BLaER1 (cell line): ENCODE data around the gene HCST.

Experiments used
- H3K27ac ChIP-seq: shearing (Covaris generic); formaldehyde crosslinking; 2 replicates; pipeline ENCODE4 v1.8.1; 2022
- H3K27me3 ChIP-seq: shearing (Covaris generic); formaldehyde crosslinking; 2 replicates; pipeline ENCODE4 v1.8.1; 2022
- H3K36me3 ChIP-seq: shearing (Covaris generic); formaldehyde crosslinking; 2 replicates; pipeline ENCODE4 v1.8.1; 2022
- H3K4me1 ChIP-seq: shearing (Covaris generic); formaldehyde crosslinking; 2 replicates; pipeline ENCODE4 v1.8.1; 2022
- H3K4me2 ChIP-seq: shearing (Covaris generic); formaldehyde crosslinking; 2 replicates; pipeline ENCODE4 v1.8.1; 2022
- H3K4me3 ChIP-seq: shearing (Covaris generic); formaldehyde crosslinking; 2 replicates; pipeline ENCODE4 v1.8.1; 2022
- H3K9ac ChIP-seq: shearing (Covaris generic); formaldehyde crosslinking; 2 replicates; pipeline ENCODE4 v1.8.1; 2022
- H3K9me3 ChIP-seq: shearing (Covaris generic); formaldehyde crosslinking; 2 replicates; pipeline ENCODE4 v1.8.1; 2022
- H4K20me1 ChIP-seq: shearing (Covaris generic); formaldehyde crosslinking; 2 replicates; pipeline ENCODE4 v1.8.1; 2022
- Cebpa-rat ChIP-seq: shearing (Covaris generic); IDR thresholded peaks from 2 replicates; pipeline ENCODE4 v1.8.1; 2022

Gene HCST, protein sequence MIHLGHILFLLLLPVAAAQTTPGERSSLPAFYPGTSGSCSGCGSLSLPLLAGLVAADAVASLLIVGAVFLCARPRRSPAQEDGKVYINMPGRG

DNA sequence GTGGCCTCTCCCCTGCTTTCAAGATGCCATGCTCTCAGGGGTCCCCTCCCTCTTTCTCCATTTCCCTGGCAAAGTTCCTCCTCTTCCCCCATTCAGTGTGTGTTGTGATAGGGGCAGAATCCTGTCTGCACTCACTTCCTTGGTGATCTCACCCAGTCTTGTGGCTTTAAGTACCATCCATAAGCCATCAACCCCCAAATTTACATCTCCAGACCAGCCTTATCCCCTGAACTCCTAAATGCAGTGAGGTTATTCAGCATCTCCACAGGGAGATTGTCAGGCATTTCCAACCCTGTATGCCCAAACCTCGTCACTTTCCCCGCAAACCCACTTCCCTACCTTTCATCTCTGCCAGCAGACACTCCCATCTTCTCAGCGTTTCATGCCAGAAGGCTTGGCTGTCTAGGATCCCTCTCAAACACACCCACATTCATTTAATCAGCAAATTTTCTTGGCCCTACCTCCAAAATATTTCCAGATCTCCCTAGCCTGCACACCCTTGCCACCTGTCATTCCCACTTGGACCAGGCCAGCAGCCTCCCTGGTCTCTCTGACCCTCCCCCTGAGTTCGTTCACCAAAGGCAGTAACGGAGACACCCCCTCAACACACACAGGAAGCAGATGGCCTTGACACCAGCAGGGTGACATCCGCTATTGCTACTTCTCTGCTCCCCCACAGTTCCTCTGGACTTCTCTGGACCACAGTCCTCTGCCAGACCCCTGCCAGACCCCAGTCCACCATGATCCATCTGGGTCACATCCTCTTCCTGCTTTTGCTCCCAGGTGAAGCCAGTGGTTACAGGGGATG is at the start of gene HCST:
HCST (plus strand) TSS at position 676 of the 808 bp plus-strand sequence; CDS start at position 741, 65 bp downstream.
- TF ChIP-seq Cebpa-rat, result no peak
- peak within 1 kb of the TSS; percentile 87 for H3K27ac ChIP-seq
- peak within 1 kb of the TSS; percentile 57 for H3K4me3 ChIP-seq
- H3K27me3 ChIP-seq, result no peaks in the 10 kb centered on the region
- no peaks in the 10 kb centered on the region for H4K20me1 ChIP-seq
- H3K36me3 ChIP-seq, result peaks cover 8% of the 10 kb centered on the region; the same call in 1 of the 2 replicates
- peaks cover 73% of the 10 kb centered on the region for H3K4me1 ChIP-seq
- H3K9me3 ChIP-seq, result no peaks in the 10 kb centered on the region
- H3K4me2 ChIP-seq, result peak within 1 kb of the TSS; percentile 96
- H3K9ac ChIP-seq, result peak within 1 kb of the TSS; percentile 74

DNA sequence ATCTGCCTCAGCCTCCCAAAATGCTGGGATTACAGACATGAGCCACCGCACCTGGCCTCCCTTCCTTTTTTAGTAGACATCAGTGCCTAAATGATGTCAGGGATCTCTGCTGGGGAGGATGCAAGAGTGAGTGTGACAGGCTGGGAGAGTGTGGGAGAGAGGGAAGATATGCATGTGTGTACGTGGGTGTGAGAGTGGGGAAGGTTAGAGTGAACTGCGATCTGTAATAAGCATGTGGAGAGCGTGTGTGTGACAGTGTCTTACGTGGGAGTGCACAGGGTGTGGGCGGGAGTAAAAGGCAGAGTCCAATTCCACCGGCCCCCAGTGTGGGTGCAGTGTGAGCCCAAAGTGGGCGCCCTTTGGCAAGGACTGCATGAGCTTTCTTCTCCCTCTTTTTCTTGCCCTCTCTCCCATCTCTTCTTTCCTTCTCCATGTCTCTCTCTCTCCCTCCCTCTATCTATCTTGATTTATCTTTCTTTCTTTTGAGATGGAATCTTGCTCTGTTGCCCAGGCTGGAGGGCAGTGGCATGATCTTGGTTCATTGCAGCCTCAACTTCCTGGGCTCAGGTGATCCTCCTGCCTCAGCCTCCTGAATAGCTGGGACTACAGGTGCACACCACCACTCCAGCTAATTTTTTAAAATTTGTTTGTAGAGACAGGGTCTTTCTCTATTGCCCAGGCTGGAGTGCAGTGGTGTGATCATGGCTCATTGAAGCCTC is 49.1 kb upstream of the HCST start:
- Histone ChIP-seq H3K27ac (no peak overlapping the region), H3K4me3 (no peak overlapping the region), H3K9me3 (no peaks in the 10 kb centered on the region), H3K27me3 (peaks cover 82% of the 10 kb centered on the region), H3K4me1 (peaks cover 15% of the 10 kb centered on the region), H4K20me1 (peaks cover 22% of the 10 kb centered on the region), H3K9ac (no peak overlapping the region), H3K36me3 (no peaks in the 10 kb centered on the region), H3K4me2 (no peak overlapping the region)
- TF ChIP-seq Cebpa-rat, result no peak

DNA sequence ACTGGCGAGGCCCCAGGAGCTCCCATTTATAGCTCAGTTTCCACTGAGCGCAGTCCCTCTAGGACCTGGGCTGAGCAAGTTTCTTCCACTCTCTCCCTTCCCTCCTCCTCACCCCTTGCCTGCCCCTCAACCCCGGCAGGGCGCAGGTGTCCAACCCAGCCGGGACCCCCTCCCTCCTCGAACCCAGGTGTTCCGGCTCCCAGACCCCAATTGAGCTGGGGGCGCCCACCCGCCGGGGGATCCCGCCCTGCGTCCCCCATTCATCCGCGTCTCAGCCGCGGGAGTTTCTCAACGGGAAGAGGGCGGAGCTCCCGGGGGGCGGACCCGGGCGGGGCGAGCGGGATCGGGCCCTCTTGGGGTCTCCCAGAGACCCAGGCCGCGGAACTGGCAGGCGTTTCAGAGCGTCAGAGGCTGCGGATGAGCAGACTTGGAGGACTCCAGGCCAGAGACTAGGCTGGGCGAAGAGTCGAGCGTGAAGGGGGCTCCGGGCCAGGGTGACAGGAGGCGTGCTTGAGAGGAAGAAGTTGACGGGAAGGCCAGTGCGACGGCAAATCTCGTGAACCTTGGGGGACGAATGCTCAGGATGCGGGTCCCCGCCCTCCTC is 45.7 kb upstream of the HCST start, which contains the start of gene KIRREL2:
KIRREL2 (plus strand) TSS at position 366 of the 604 bp plus-strand sequence; CDS start at position 575, 209 bp downstream.
- Histone ChIP-seq H3K4me1 (peaks cover 15% of the 10 kb centered on the region), H3K27me3 (peaks cover 98% of the 10 kb centered on the region), H3K4me3 (peak within 1 kb of the TSS; percentile 67), H3K9ac (peak within 1 kb of the TSS; percentile 44; the same call in 1 of the 2 replicates), H3K4me2 (peak within 1 kb of the TSS; percentile 84), H3K36me3 (no peaks in the 10 kb centered on the region), H3K27ac (no peak within 1 kb of the TSS), H4K20me1 (peaks cover 41% of the 10 kb centered on the region), H3K9me3 (no peaks in the 10 kb centered on the region)
- TF ChIP-seq Cebpa-rat, result no peak

DNA sequence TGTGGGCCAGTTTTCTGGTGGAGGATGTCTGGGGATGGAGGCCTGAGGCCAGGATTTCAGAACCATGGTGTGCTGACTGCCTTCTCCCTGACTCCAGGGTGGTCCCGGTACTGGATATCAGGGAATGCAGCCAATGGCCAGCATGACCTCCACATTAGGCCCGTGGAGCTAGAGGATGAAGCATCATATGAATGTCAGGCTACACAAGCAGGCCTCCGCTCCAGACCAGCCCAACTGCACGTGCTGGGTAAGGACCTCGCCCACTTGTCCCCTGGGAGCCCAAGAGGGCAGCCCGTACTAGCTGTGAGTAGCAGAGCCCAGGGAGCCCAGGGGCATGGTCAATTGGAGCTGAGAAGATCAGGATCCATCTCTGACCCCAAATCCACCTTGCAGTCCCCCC is 44.0 kb upstream of the HCST start:
- Histone ChIP-seq H3K27me3 (peaks cover 100% of the 10 kb centered on the region), H3K4me1 (peaks cover 15% of the 10 kb centered on the region), H3K4me3 (no peak overlapping the region), H3K9me3 (no peaks in the 10 kb centered on the region), H3K27ac (no peak overlapping the region), H4K20me1 (peaks cover 34% of the 10 kb centered on the region), H3K9ac (no peak overlapping the region), H3K36me3 (no peaks in the 10 kb centered on the region), H3K4me2 (no peak overlapping the region)
- no peak for TF ChIP-seq Cebpa-rat

DNA sequence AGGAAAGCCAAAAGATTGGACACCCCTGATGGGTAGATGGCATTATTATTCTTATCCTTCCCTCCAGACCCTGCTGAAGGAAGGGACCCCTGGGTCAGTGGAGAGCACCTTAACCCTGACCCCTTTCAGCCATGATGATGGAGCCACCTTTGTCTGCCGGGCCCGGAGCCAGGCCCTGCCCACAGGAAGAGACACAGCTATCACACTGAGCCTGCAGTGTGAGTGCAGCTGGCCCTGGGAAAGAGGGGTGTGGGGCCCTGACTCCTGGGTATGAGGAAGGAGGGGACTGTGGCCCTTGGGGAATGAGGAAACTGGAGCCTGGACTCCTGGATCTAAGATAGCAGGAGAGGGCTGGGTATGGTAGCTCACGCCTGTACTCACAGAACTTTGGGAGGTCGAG is 42.9 kb upstream of the HCST start:
- Histone ChIP-seq H4K20me1 (peaks cover 34% of the 10 kb centered on the region), H3K4me1 (peaks cover 15% of the 10 kb centered on the region), H3K9ac (no peak overlapping the region), H3K4me3 (no peak overlapping the region), H3K36me3 (no peaks in the 10 kb centered on the region), H3K27me3 (peaks cover 95% of the 10 kb centered on the region), H3K9me3 (no peaks in the 10 kb centered on the region), H3K4me2 (no peak overlapping the region), H3K27ac (no peak overlapping the region)
- no peak for TF ChIP-seq Cebpa-rat

DNA sequence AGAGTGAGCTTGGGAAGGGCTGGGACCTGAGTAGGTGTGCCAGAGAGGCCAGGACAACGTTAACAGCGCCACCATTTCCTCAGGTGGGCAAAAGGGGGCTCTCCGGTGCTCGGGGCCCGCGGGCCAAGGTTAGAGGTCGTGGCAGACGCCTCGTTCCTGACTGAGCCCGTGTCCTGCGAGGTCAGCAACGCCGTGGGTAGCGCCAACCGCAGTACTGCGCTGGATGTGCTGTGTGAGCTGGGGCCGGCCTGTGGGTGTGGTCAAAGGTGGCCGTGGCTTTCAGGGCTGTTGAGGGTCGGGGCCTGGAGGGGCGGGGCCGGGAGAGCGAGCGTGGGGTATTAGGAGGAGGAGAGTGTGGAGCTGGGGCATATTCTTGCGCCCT is 41.9 kb upstream of the HCST start:
- no peak overlapping the region for H3K9ac ChIP-seq
- no peak overlapping the region for H3K27ac ChIP-seq
- H3K36me3 ChIP-seq, result no peaks in the 10 kb centered on the region
- H3K4me3 ChIP-seq, result no peak overlapping the region
- H4K20me1 ChIP-seq, result peaks cover 34% of the 10 kb centered on the region
- H3K27me3 ChIP-seq, result peaks cover 89% of the 10 kb centered on the region
- peaks cover 15% of the 10 kb centered on the region for H3K4me1 ChIP-seq
- no peak for TF ChIP-seq Cebpa-rat
- H3K9me3 ChIP-seq, result no peaks in the 10 kb centered on the region
- H3K4me2 ChIP-seq, result no peak overlapping the region

DNA sequence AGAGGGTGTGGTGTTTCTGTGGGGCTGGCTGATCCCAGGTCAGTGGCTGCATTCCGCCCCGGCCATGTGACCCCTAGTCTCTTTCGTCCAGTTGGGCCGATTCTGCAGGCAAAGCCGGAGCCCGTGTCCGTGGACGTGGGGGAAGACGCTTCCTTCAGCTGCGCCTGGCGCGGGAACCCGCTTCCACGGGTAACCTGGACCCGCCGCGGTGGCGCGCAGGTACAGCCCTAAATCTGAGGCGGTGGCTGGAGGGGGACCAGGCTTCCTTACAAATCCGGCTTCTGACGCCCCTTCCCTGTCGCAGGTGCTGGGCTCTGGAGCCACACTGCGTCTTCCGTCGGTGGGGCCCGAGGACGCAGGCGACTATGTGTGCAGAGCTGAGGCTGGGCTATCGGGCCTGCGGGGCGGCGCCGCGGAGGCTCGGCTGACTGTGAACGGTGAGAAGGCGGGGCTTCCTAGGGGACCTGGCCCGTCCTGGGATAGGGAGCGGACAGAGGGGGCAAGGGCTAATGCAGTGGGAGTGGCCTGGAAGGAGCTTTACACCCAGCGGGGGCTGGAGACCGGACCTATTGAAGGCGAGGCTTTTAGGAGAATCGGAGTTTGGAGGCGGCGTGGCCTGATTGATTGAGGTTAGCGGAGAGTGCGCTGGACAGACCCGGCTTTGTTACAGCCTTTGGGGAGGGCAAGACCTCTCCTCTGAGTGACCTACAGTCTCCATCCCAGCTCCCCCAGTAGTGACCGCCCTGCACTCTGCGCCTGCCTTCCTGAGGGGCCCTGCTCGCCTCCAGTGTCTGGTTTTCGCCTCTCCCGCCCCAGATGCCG is 41.3 kb upstream of the HCST start:
- no peaks in the 10 kb centered on the region for H3K36me3 ChIP-seq
- peaks cover 32% of the 10 kb centered on the region for H4K20me1 ChIP-seq
- H3K9ac ChIP-seq, result no peak overlapping the region
- no peak overlapping the region for H3K27ac ChIP-seq
- no peak for TF ChIP-seq Cebpa-rat
- no peak overlapping the region for H3K4me2 ChIP-seq
- H3K4me1 ChIP-seq, result peaks cover 12% of the 10 kb centered on the region
- peaks cover 89% of the 10 kb centered on the region for H3K27me3 ChIP-seq
- no peak overlapping the region for H3K4me3 ChIP-seq
- no peaks in the 10 kb centered on the region for H3K9me3 ChIP-seq

DNA sequence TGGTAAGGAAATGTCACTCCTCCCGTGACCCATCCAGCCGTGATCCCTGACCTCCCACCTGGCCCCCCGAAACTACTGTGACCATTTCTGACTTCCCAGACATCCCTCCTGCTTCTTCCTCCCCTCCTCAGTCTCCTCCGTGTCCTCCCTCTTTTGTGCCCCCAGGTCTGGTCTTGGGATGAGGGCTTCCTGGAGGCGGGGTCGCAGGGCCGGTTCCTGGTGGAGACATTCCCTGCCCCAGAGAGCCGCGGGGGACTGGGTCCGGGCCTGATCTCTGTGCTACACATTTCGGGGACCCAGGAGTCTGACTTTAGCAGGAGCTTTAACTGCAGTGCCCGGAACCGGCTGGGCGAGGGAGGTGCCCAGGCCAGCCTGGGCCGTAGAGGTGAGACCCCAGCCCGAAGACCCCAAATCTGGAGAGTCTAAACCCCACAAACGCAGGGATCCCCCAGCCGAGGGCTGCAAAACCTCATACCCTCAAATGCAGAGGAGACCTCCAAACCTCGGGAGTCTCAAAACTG is 40.6 kb upstream of the HCST start:
- no peak overlapping the region for H3K27ac ChIP-seq
- H3K4me3 ChIP-seq, result no peak overlapping the region
- no peak overlapping the region for H3K4me2 ChIP-seq
- peaks cover 7% of the 10 kb centered on the region; the same call in 1 of the 2 replicates for H3K4me1 ChIP-seq
- H3K9ac ChIP-seq, result no peak overlapping the region
- H3K27me3 ChIP-seq, result peaks cover 89% of the 10 kb centered on the region
- H4K20me1 ChIP-seq, result peaks cover 29% of the 10 kb centered on the region
- TF ChIP-seq Cebpa-rat, result no peak
- no peaks in the 10 kb centered on the region for H3K36me3 ChIP-seq
- H3K9me3 ChIP-seq, result no peaks in the 10 kb centered on the region

DNA sequence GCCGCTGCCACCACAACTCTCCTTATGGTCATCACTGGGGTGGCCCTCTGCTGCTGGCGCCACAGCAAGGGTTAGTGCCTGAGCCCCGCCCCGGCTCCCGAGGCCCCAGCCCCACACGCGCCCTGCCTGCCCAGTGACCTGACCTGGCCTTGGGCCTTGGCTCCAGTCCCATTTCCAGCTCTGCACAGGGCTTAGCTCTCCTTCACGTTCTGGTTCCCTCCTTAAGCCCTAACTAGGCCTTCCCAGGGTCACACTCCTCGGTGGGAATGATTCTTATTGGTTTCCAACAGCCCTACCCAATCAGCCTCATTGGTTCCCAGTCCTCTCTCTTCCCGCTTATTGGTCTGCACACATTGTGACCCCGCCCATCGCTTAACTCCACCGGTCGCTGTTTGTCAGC is 39.8 kb upstream of the HCST start:
- Histone ChIP-seq H3K27me3 (peaks cover 89% of the 10 kb centered on the region), H3K4me2 (no peak overlapping the region)

More for the DNA sequence above, 39.8 kb upstream of the HCST start:
- H3K9ac ChIP-seq, result no peak overlapping the region
- H3K27ac ChIP-seq, result no peak overlapping the region
- no peak for TF ChIP-seq Cebpa-rat
- H3K4me3 ChIP-seq, result no peak overlapping the region
- peaks cover 1% of the 10 kb centered on the region; the same call in 1 of the 2 replicates for H3K4me1 ChIP-seq
- no peaks in the 10 kb centered on the region for H3K9me3 ChIP-seq
- H4K20me1 ChIP-seq, result peaks cover 26% of the 10 kb centered on the region
- no peaks in the 10 kb centered on the region for H3K36me3 ChIP-seq
